HEK293 (cell line): ENCODE data around the gene H2AZ2.

Source experiments
- CTCF ChIA-PET: fragments of 350-600 bp; formaldehyde crosslinking; extraction: SDS; loops from one replicate; lab custom pipeline; 2021; ENCODE audit warnings: antibody characterized with exemption; lab: Yijun Ruan, JAX
- POLR2A ChIA-PET: fragments of 300-600 bp; formaldehyde crosslinking; extraction: SDS; loops from one replicate; lab custom pipeline; 2020; ENCODE audit warnings: antibody characterized with exemption, inconsistent platforms; lab: Yijun Ruan, JAX
- H3K27ac ChIP-seq: fragments of 200-500 bp; sonication (Bioruptor generic); 2 replicates; pipeline ENCODE4 v1.5.1; 2014; ENCODE audit warnings: low read depth, low read length, control low read depth, inconsistent platforms; ENCODE audit errors: extremely low read depth
- H3K36me3 ChIP-seq, 2 experiments: fragments of 200-500 bp in 1 of 2; sonication (Bioruptor generic) in 1 of 2; 1 replicate in 1 of 2; 2 replicates in 1 of 2; pipeline ENCODE4 v1.5.1; 2014 to 2017; ENCODE audit warnings: inconsistent platforms in 2 of 2, low read length in 2 of 2; ENCODE audit not compliant: control insufficient read depth in 2 of 2, insufficient read depth in 1 of 2
- H3K4me1 ChIP-seq: fragments of 200-500 bp; sonication (Bioruptor generic); 2 replicates; pipeline ENCODE4 v1.5.1; 2014; ENCODE audit warnings: mild to moderate bottlenecking, low read length, inconsistent platforms; ENCODE audit not compliant: control insufficient read depth, insufficient read depth
- H3K4me3 ChIP-seq: 2 replicates; pipeline ENCODE4 v1.5.1; 2011; ENCODE audit warnings: low read depth, mild to moderate bottlenecking, control low read depth, low read length, moderate library complexity
- H3K9me3 ChIP-seq: fragments of 200-500 bp; sonication (Bioruptor generic); 2 replicates; pipeline ENCODE4 v1.5.1; 2014; ENCODE audit warnings: low read depth, low read length, inconsistent platforms; ENCODE audit not compliant: control insufficient read depth, insufficient read depth
- CTCF ChIP-seq: fragments of 450-650 bp; formaldehyde crosslinking; IDR thresholded peaks from 2 replicates; pipeline ENCODE4 v1.5.1; 2016; ENCODE audit warnings: missing biosample characterization, missing genetic modification characterization
- ELK4 ChIP-seq: IDR thresholded peaks from 2 replicates; pipeline ENCODE4 v1.6.1; 2011; ENCODE audit warnings: mild to moderate bottlenecking, low read depth, low read length, borderline replicate concordance
- REPIN1 ChIP-seq: fragments of 450-650 bp; formaldehyde crosslinking; IDR thresholded peaks from 2 replicates; pipeline ENCODE4 v1.5.1; 2017; ENCODE audit warnings: missing biosample characterization, missing genetic modification characterization, low read depth
- REST ChIP-seq: fragments of 450-650 bp; formaldehyde crosslinking; IDR thresholded peaks from 2 replicates; pipeline ENCODE4 v1.5.1; 2016; ENCODE audit warnings: missing biosample characterization, missing genetic modification characterization
- SCRT1 ChIP-seq: fragments of 450-650 bp; formaldehyde crosslinking; IDR thresholded peaks from 2 replicates; pipeline ENCODE4 v1.5.1; 2016; ENCODE audit warnings: missing biosample characterization, missing genetic modification characterization, borderline replicate concordance
- ZNF18 ChIP-seq: fragments of 450-650 bp; formaldehyde crosslinking; IDR thresholded peaks from 2 replicates; pipeline ENCODE4 v1.5.1; 2016; ENCODE audit warnings: missing biosample characterization, missing genetic modification characterization
- ZNF354C ChIP-seq: fragments of 450-650 bp; formaldehyde crosslinking; IDR thresholded peaks from 2 replicates; pipeline ENCODE4 v1.5.1; 2016; ENCODE audit warnings: missing biosample characterization, missing genetic modification characterization, low read depth, borderline replicate concordance
- ZNF513 ChIP-seq: fragments of 450-650 bp; IDR thresholded peaks from 2 replicates; pipeline ENCODE4 v1.5.1; 2018; ENCODE audit warnings: missing biosample characterization, missing genetic modification characterization
- ZNF548 ChIP-seq: fragments of 450-650 bp; formaldehyde crosslinking; IDR thresholded peaks from 2 replicates; pipeline ENCODE4 v1.5.1; 2016; ENCODE audit warnings: missing biosample characterization, missing genetic modification characterization
- ZNF621 ChIP-seq: fragments of 450-650 bp; formaldehyde crosslinking; IDR thresholded peaks from 2 replicates; pipeline ENCODE4 v1.5.1; 2017; ENCODE audit warnings: missing biosample characterization, missing genetic modification characterization
- ZNF837 ChIP-seq: fragments of 450-650 bp; formaldehyde crosslinking; IDR thresholded peaks from 2 replicates; pipeline ENCODE4 v1.5.1; 2016; ENCODE audit warnings: missing biosample characterization, missing genetic modification characterization

H2AZ2 gene

GRCh38 chr7:44893710-44894234, 45.9 kb upstream of the H2AZ2 start:
- CTCF ChIA-PET, result no interaction called here

More at GRCh38 chr7:44893710-44894234, 45.9 kb upstream of the H2AZ2 start:
- Histone ChIP-seq H3K27ac (no peak overlapping the region), H3K9me3 (no peaks in the 10 kb centered on the region), H3K4me3 (no peak overlapping the region), H3K36me3 (no peaks in the 10 kb centered on the region), H3K4me1 (no peaks in the 10 kb centered on the region)
- TF ChIP-seq ZNF354C (tag by site-specific recombination), result no peak
- no peak for TF ChIP-seq CTCF (tag by site-specific recombination)
- no peak for TF ChIP-seq SCRT1 (tag by site-specific recombination)
- no peak for TF ChIP-seq REST (tag by site-specific recombination)
- no peak for TF ChIP-seq ZNF18 (tag by site-specific recombination)
- no peak for TF ChIP-seq ZNF548
- no peak for TF ChIP-seq REPIN1
- TF ChIP-seq ZNF513 (tag by site-specific recombination), result no peak
- TF ChIP-seq ZNF621 (tag by site-specific recombination), result no peak
- TF ChIP-seq ZNF837 (tag by site-specific recombination), result no peak
- no peak for TF ChIP-seq ELK4
- POLR2A ChIA-PET, result interaction anchor here (0.9 kb wide), 1 partner anchor 8 kb away, joined by 4 read pairs; the partner anchor contains the start of gene PURB
